H9 (cell line): ENCODE measurements around the gene GPN2. TPM values are rescaled to one million over a fixed set of nuclear protein-coding genes. Genes with fewer than 3 reads are reported as not detected.

Source experiments
- DNase-seq: peaks from one replicate; pipeline ENCODE4 v3.0.0-alpha.2; 2017
- H2AFZ ChIP-seq: one replicate; pipeline ENCODE4 v1.6.1; 2013; ENCODE audit warnings: mild to moderate bottlenecking, low read length, control low read depth, moderate library complexity
- H2AK5ac ChIP-seq: 2 replicates; pipeline ENCODE4 v1.6.1; 2013; ENCODE audit warnings: low read length, control low read depth, mixed read lengths; ENCODE audit not compliant: insufficient read length
- H2BK120ac ChIP-seq: one replicate; pipeline ENCODE4 v1.6.1; 2013; ENCODE audit warnings: low read depth, mild to moderate bottlenecking, low read length, control low read depth, inconsistent platforms; ENCODE audit not compliant: poor library complexity, severe bottlenecking
- H2BK12ac ChIP-seq: 2 replicates; pipeline ENCODE4 v1.6.1; 2013; ENCODE audit warnings: low read length, control low read depth, mixed read lengths, low read depth; ENCODE audit not compliant: insufficient read length
- H2BK15ac ChIP-seq: 2 replicates; pipeline ENCODE4 v1.6.1; 2013; ENCODE audit warnings: low read depth, low read length, control low read depth
- H2BK20ac ChIP-seq: one replicate; pipeline ENCODE4 v1.6.1; 2013; ENCODE audit warnings: low read depth, mild to moderate bottlenecking, low read length, control low read depth, inconsistent platforms; ENCODE audit not compliant: poor library complexity, severe bottlenecking
- H2BK5ac ChIP-seq: 2 replicates; pipeline ENCODE4 v1.6.1; 2013; ENCODE audit warnings: low read length, control low read depth, mixed read lengths; ENCODE audit not compliant: insufficient read length
- H3K14ac ChIP-seq: 2 replicates; pipeline ENCODE4 v1.6.1; 2013; ENCODE audit warnings: low read length, control low read depth; ENCODE audit not compliant: insufficient read depth
- H3K18ac ChIP-seq: 2 replicates; pipeline ENCODE4 v1.6.1; 2013; ENCODE audit warnings: low read depth, mild to moderate bottlenecking, mixed read lengths, low read length, control low read depth; ENCODE audit not compliant: insufficient read length
- H3K23ac ChIP-seq: 2 replicates; pipeline ENCODE4 v1.6.1; 2013; ENCODE audit warnings: low read length, control low read depth, mixed read lengths, low read depth; ENCODE audit not compliant: insufficient read length
- H3K23me2 ChIP-seq: 2 replicates; pipeline ENCODE4 v1.6.1; 2013; ENCODE audit warnings: low read depth, mild to moderate bottlenecking, mixed read lengths, low read length, control low read depth; ENCODE audit not compliant: insufficient read length, poor library complexity, severe bottlenecking
- H3K27ac ChIP-seq: 2 replicates; pipeline ENCODE4 v1.5.1; 2013; ENCODE audit warnings: low read length, control low read depth, mixed read lengths, low read depth; ENCODE audit not compliant: insufficient read length
- H3K27me3 ChIP-seq: 2 replicates; pipeline ENCODE4 v1.6.1; 2013; ENCODE audit warnings: low read length, control low read depth, inconsistent platforms; ENCODE audit not compliant: insufficient read depth
- H3K4ac ChIP-seq: 2 replicates; pipeline ENCODE4 v1.6.1; 2013; ENCODE audit warnings: low read depth, mild to moderate bottlenecking, control low read depth, inconsistent platforms, low read length, moderate library complexity
- H3K4me1 ChIP-seq: 2 replicates; pipeline ENCODE4 v1.6.1; 2013; ENCODE audit warnings: low read length, control low read depth, inconsistent platforms; ENCODE audit not compliant: insufficient read depth
- H3K4me2 ChIP-seq: 2 replicates; pipeline ENCODE4 v1.6.1; 2013; ENCODE audit warnings: low read length, control low read depth, mixed read lengths; ENCODE audit not compliant: insufficient read length, insufficient read depth
- H3K56ac ChIP-seq: 2 replicates; pipeline ENCODE4 v1.6.1; 2013; ENCODE audit warnings: low read depth, mild to moderate bottlenecking, mixed read lengths, low read length, control low read depth; ENCODE audit not compliant: insufficient read length
- H3K79me1 ChIP-seq: 2 replicates; pipeline ENCODE4 v1.6.1; 2013; ENCODE audit warnings: low read depth, mild to moderate bottlenecking, moderate library complexity, low read length, control low read depth, inconsistent platforms; ENCODE audit not compliant: insufficient read depth, poor library complexity, severe bottlenecking
- H3K79me2 ChIP-seq: 2 replicates; pipeline ENCODE4 v1.6.1; 2013; ENCODE audit warnings: low read length, control low read depth, inconsistent platforms; ENCODE audit not compliant: insufficient read depth
- H3K9ac ChIP-seq: 2 replicates; pipeline ENCODE4 v1.6.1; 2013; ENCODE audit warnings: low read length, control low read depth, mixed read lengths; ENCODE audit not compliant: insufficient read length; ENCODE audit errors: extremely low read depth
- H3K9me3 ChIP-seq: one replicate; pipeline ENCODE4 v1.6.1; 2013; ENCODE audit warnings: low read depth, low read length, inconsistent platforms; ENCODE audit not compliant: control insufficient read depth
- H3T11ph ChIP-seq: one replicate; pipeline ENCODE4 v1.6.1; 2013; ENCODE audit warnings: mild to moderate bottlenecking, low read length, control low read depth, inconsistent platforms
- H4K20me1 ChIP-seq: one replicate; pipeline ENCODE4 v1.6.1; 2013; ENCODE audit not compliant: control insufficient read depth, insufficient read length, insufficient read depth
- H4K5ac ChIP-seq: 2 replicates; pipeline ENCODE4 v1.6.1; 2013; ENCODE audit warnings: low read depth, mild to moderate bottlenecking, mixed read lengths, low read length, control low read depth; ENCODE audit not compliant: insufficient read length
- H4K8ac ChIP-seq: replicated peaks from 2 replicates; pipeline ENCODE4 v1.6.1; 2013; ENCODE audit warnings: low read length, control low read depth, mixed read lengths, low read depth; ENCODE audit not compliant: insufficient read length
- H4K91ac ChIP-seq: 2 replicates; pipeline ENCODE4 v1.6.1; 2013; ENCODE audit warnings: low read depth, mild to moderate bottlenecking, moderate library complexity, mixed read lengths, low read length, control low read depth; ENCODE audit not compliant: insufficient read length
- H3K27ac Mint-ChIP-seq, 3 experiments: 2 replicates in 2 of 3; 3 replicates in 1 of 3; pipeline ENCODE4 v1.8.0; 2020 to 2021; ENCODE audit warnings: mixed read lengths in 3 of 3, mild to moderate bottlenecking in 1 of 3, moderate library complexity in 1 of 3
- H3K27me3 Mint-ChIP-seq: 2 replicates; pipeline ENCODE4 v1.8.0; 2021; ENCODE audit warnings: low read depth, mild to moderate bottlenecking, moderate library complexity, mixed read lengths
- H3K36me3 Mint-ChIP-seq, 3 experiments: 2 replicates in 2 of 3; 3 replicates in 1 of 3; pipeline ENCODE4 v1.8.0; 2020 to 2021; ENCODE audit warnings: low read depth in 3 of 3, mixed read lengths in 3 of 3; ENCODE audit not compliant: insufficient read depth in 1 of 3
- H3K4me1 Mint-ChIP-seq, 2 experiments: 2 replicates each; pipeline ENCODE4 v1.8.0; 2020; ENCODE audit warnings: mixed read lengths in 2 of 2
- H3K4me3 Mint-ChIP-seq, 2 experiments: 2 replicates in 1 of 2; 3 replicates in 1 of 2; pipeline ENCODE4 v1.8.0; 2020 to 2021; ENCODE audit warnings: mild to moderate bottlenecking in 2 of 2, mixed read lengths in 2 of 2, moderate library complexity in 1 of 2
- H3K9me3 Mint-ChIP-seq, 2 experiments: 2 replicates in 1 of 2; 3 replicates in 1 of 2; pipeline ENCODE4 v1.8.0; 2020; ENCODE audit warnings: mild to moderate bottlenecking in 2 of 2, mixed read lengths in 2 of 2, moderate library complexity in 1 of 2
- WGBS: extraction: QIAGEN DNeasy Blood & Tissue Kit; methylation state at CpG from one replicate; pipeline ENCODE4 v1.1.7; 2013; ENCODE audit warnings: missing lambda C conversion rate, low lambda C conversion rate, mixed read lengths; ENCODE audit not compliant: insufficient read length; ENCODE audit errors: extremely low coverage; 5-methylcytosine and 5-hydroxymethylcytosine counted together
- total RNA-seq: library from RNA; stranded (reverse); gene quantifications from 2 replicates; pipeline ENCODE4 v1.2.1, GENCODE V29; 2021
- TF ChIP-seq, protein P1 (sequence below): fragments of 200-600 bp; sonication (generic); conservative IDR thresholded peaks from 3 replicates; pipeline ENCODE4 v1.8.0; 2021; ENCODE audit warnings: antibody characterized with exemption, mild to moderate bottlenecking

Gene GPN2
- total RNA-seq, 1 experiment from 2014 or later: 47.8 TPM

DNA sequence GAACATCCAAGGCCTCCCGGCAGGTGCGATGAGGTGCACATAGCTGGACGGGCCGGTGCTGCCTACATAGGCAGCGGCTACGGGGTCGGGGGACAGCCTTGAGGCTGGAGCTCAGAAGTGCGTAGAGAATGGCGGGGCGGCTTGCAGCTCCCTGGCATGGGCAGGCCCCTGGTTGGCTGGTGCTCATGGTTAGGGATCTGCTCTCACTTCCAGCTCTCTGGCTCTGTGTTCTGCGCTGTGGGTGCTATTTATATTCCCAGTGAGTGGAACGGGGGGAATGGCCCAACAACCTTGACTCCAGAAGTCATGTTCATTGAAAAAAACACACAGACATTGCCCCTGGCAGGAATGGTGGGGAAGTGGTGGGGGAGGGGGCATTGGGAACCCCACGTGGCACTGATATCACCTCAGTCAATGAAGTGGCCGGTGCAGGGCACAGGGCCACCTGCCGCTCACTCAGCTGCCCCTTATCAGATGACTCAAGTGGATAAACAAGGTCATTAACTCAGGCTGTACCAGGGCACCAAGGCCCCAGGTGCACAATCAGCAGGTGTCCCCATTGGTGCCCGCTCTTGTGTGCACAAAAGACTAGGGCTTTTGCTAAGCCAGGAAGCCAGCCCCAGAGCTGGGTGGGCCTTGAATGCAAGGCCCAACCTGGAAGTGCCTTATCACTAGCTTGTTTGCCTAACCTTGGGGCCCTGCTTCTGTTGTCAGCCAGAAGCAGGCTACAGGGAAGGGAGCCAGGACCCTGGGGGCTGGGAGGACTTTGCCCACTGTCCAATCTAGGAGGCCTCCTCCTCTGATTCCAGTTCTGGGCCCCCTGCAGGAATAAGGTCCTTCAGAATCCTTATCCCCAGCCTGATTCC, 23.9 kb upstream of the GPN2 start, which contains the start of gene NR0B2:
TSS of gene NR0B2 (minus strand) at position 222 of the 866 bp plus-strand sequence. CDS start at position 187, 35 bp downstream.
- Histone ChIP-seq H3K14ac (no peak within 1 kb of the TSS), H3K9me3 (no peaks in the 10 kb centered on the region), H2BK20ac (no peak within 1 kb of the TSS), H4K20me1 (no peaks in the 10 kb centered on the region), H3K27ac (no peak within 1 kb of the TSS), H3K4ac (no peak within 1 kb of the TSS), H3K23me2 (peaks cover 3% of the 10 kb centered on the region), H4K91ac (no peak within 1 kb of the TSS), H2AK5ac (no peak within 1 kb of the TSS), H3K18ac (no peak within 1 kb of the TSS), H3K56ac (no peak within 1 kb of the TSS), H3K9ac (no peak within 1 kb of the TSS), H2AFZ (no peak within 1 kb of the TSS), H4K8ac (no peak within 1 kb of the TSS), H4K5ac (no peak within 1 kb of the TSS), H3K4me1 (no peaks in the 10 kb centered on the region), H3T11ph (no peak within 1 kb of the TSS), H3K27me3 (no peaks in the 10 kb centered on the region), H2BK15ac (no peak within 1 kb of the TSS), H3K79me1 (no peaks in the 10 kb centered on the region), H2BK12ac (no peak within 1 kb of the TSS), H2BK120ac (no peak within 1 kb of the TSS), H3K79me2 (no peaks in the 10 kb centered on the region), H3K23ac (no peak within 1 kb of the TSS), H2BK5ac (no peak within 1 kb of the TSS), H3K4me2 (no peak within 1 kb of the TSS)
- Mint-ChIP-seq H3K27ac (no peak within 1 kb of the TSS), H3K9me3 (no peaks in the 10 kb centered on the region), H3K27me3 (peaks cover 8% of the 10 kb centered on the region), H3K4me3 (no peak within 1 kb of the TSS; a peak in 1 of 5 replicates), H3K36me3 (no peaks in the 10 kb centered on the region), H3K4me1 (no peaks in the 10 kb centered on the region)
- no peak for DNase-seq
- TF ChIP-seq, protein P1, sequence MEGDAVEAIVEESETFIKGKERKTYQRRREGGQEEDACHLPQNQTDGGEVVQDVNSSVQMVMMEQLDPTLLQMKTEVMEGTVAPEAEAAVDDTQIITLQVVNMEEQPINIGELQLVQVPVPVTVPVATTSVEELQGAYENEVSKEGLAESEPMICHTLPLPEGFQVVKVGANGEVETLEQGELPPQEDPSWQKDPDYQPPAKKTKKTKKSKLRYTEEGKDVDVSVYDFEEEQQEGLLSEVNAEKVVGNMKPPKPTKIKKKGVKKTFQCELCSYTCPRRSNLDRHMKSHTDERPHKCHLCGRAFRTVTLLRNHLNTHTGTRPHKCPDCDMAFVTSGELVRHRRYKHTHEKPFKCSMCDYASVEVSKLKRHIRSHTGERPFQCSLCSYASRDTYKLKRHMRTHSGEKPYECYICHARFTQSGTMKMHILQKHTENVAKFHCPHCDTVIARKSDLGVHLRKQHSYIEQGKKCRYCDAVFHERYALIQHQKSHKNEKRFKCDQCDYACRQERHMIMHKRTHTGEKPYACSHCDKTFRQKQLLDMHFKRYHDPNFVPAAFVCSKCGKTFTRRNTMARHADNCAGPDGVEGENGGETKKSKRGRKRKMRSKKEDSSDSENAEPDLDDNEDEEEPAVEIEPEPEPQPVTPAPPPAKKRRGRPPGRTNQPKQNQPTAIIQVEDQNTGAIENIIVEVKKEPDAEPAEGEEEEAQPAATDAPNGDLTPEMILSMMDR: no peak
- no CpG with 5 or more reads among the region's 16 CpGs for WGBS
